GM19438 (cell line): Measurements from ENCODE around the gene ATP5F1E.

Experiments
- ATAC-seq: cut with Tn5 transposase; IDR thresholded peaks from one replicate; pipeline ENCODE4 v1.9.1; 2021; ENCODE audit warnings: low read depth; ENCODE audit not compliant: unreplicated experiment

Gene ATP5F1E

DNA sequence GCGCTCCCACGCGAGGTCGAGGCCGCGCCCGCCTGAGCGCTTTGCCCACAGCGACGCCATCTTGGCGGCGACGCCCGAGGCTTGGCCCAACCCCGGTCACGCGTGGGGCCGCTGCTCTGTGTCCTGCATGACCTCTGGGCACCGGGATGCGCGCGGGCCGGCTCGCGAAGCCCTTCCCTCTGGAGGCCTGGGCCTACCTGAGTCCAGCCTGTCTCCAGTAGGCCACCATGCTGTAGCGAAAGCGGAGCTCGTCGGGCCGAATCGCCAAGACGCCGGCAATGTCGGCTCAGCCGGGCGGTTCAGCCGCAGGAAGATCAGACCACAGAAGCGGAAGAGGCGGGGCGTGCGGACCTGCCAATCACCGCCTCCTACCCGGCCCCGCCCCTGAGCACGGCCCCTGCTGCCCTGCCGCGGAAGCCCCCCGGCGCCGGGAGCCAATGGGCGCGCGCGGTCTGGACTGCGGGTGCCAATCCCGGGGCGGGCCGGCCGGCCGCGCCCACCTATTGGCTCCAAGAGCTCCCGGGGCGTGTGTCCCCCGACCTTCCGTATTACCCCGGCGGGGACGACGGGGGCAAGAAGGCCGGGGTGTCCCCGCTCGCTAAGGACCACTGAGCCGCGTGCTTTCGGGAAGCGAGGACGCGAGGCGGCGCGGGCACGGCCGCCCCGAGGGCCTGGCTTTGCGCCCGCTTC is at the start of gene ATP5F1E:
ATP5F1E (minus strand) TSS at position 313 of the 690 bp plus-strand sequence; CDS start at position 229, 84 bp downstream.
- ATAC-seq, result peak; percentile 90

- ATAC-seq, result no peak
These were observed 48.9 kb upstream of the ATP5F1E start for GRCh38 chr20:59081036-59081435.

DNA sequence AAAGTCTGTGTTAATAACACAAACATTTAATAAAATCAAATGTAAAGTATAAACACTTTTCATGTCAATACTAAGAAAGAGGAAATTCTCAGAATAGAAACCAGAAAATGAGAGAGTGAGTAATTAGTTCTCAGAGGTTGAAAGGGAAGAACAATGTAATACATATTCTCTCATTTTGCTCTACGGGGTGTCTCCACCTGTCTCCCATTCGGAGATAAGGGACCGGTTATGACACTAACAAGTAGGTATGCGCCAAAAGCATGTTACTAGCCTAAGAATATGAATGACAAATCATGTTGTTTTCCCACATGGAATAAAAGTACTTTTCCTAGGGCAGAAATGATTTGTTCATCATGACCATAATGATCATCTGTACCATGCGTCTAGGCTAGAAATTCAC is 46.1 kb upstream of the ATP5F1E start:
- no peak for ATAC-seq

DNA sequence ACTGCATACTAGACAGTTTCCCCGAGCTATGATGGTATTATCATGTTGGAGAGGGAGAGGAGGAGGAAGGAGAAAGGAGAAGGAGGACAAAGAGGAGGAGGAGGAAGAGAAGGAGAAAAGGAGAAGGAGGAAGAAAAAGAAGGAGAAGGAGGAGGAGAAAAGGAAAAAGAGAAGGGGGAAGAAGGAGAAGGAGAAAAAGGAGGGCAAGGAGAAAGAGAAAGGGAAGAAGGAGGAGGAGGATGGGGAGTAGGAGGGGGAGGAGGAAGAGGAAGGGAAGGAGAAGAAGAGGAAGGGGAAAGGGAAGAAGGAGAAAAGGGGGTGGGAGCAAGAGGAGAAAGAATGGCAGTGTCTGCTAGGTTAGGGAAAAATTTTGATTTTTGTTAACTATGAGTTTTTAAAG is 45.6 kb upstream of the ATP5F1E start:
- ATAC-seq, result no peak

DNA sequence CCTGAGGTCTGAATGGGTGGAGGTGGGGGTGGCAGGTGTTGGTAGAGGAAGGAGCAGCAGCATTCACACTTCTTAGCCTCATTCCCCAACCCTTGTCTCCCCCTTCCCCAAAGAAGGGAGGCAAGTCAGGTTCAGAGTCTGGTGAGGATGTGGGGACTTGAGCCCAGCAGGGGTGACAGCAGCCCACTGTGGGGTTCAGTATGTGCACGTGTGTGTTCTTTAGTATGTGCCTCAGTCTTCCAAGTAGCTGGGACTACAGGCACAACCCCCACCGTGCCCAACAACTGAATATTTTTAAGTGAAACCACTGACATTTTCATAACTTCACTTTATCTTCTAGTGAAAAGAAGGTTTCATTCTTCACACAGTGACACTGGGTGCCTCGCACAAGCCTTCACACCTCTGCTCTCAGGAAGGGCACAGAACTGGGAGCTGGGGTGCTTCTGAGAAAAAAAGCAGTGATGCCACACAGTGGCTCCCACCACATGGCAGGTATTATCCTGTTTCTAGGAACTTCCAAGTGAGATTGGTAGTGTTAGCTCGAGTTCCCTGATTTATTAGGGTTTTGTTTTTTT is 43.9 kb upstream of the ATP5F1E start:
- no peak for ATAC-seq

DNA sequence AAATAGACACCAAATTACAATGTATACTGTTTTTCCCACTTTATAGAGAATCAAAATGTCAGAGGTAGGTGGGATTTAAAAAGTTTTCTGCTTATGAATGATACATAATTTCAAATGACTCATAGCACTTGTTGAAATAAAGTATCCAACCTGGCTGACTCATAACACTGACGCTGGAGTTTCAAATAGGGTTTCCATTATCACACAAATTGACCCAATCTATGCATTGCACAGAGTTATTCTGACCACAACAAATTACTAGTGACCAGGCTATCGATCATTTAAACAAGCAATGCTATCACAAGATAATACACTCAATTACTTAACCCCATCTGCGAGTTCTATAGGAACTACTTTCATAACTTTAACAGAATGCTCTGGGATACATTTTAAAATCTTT is 42.3 kb upstream of the ATP5F1E start:
- no peak for ATAC-seq

DNA sequence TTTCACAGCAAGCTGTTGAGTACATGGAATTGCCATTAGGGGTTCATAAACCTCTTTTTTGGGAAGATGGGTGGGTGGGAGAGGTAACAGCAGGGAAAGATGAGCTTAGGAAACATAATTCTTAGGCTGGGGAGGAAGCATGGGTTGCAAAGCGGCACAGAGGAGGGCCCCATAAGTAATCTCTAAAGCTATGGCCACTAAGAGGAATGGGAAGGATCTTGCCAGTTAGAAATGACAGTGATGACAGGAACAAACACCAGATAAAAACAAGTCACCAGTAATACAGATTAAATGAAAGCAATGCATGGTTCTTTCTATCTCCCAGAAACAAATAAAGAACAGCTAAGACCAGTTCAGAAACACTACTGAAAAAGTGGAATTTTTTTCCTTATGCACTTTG is 41.4 kb upstream of the ATP5F1E start:
- ATAC-seq, result no peak

- ATAC-seq, result no peak
These were observed 39.1 kb upstream of the ATP5F1E start for GRCh38 chr20:59071216-59071615.

DNA sequence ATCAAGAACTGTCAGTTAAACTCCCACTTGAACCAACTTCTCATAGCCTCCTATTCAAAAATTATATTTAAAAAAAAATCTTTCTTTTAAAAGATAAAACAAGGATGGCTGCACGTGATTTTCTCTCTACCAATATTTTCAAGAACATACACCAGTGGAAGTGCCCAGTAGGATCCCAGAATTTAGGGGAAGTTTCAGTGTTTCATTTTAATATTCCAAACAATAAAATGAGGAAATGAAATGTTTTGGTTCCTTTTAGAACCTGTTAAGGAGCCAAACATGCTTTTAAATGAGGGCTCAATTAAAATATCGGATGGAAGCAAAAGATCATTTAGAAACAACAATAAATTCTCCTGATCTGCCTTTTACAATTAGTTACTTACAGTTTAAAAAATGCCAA is 36.9 kb upstream of the ATP5F1E start:
- no peak for ATAC-seq

- no peak for ATAC-seq
These were observed 36.4 kb upstream of the ATP5F1E start for GRCh38 chr20:59068534-59068933.

GRCh38 chr20:59064214-59064722 is 32.1 kb upstream of the ATP5F1E start:
- no peak for ATAC-seq

DNA sequence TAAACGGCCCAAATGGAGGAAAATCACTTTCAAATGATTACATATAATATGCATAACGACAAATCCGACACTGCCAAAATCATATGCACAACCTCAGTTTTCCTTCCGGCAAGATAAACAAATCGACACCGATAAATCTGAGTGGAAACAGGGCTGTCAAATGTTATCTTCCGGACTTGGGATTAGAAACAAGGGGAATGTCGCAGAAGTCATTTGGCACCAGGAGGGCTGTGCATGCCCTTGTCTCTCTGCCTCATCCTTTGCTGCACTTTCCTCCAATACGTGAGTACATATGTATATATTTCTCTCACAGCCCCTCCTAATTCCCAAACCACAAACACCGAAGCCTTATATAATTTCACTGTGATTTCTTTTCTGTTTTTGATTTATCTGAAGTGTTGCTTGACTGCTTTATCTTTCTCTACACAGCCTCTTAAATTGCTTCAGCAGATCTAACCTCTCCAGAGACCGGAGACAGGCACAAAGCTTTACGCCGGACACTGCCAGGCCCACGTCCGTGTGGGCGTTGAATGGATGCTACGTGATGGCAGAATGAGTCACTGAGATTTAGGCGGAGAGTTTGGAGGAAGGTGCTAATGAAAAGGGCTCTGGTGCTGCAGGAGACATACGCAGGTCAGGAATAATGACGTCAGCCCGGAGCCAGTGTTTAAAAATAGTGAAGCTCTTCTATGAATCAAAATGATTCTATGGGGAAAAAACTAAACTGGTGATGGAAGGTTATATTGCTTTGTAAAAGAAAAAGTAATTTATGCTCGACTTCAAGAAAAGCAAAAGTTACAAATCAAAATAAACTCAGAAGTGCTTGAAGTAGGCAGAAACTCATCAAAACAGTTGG is 31.5 kb upstream of the ATP5F1E start:
- no peak for ATAC-seq

DNA sequence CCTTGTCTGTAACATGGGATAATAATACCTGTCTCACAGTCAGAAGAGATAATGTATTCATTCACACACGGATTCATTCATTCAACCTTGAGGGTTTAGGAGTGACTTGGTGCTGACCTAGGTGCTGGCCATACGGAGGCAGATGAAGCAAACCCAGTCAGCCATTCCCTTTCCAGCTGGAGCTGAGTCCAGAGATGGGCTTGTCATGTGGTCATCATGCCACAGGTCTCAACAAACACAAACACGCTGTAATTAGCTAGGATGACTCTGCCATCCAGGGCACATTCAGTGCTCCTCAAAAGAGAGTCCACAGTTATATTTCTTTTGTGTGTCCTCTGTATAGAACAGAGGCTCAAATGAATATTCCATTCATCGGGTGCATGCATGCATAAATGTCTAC is 29.9 kb upstream of the ATP5F1E start:
- no peak for ATAC-seq

GRCh38 chr20:59055302-59055701 is 23.2 kb upstream of the ATP5F1E start:
- ATAC-seq, result no peak

- no peak for ATAC-seq
These were observed 19.6 kb upstream of the ATP5F1E start for GRCh38 chr20:59051666-59052185.

GRCh38 chr20:59050437-59050836 is 18.3 kb upstream of the ATP5F1E start:
- ATAC-seq, result no peak

DNA sequence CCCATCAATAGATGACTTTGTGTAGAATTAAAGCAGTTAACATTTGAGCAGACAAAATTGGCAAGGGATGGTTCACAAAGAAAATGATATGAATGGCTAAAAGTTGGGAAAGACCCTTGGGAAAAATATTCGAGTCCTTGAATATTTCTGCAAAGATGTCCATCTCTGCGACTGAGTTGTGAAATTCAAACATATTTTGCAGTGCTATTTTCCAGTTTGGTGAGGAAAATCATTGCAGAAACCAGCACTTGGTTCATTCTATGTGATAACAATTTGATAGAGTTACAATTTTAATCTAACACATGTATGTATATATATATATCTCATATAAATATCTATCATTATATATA is 16.5 kb upstream of the ATP5F1E start:
- no peak for ATAC-seq

GRCh38 chr20:59047938-59048680 is 16.0 kb upstream of the ATP5F1E start:
- no peak for ATAC-seq

GRCh38 chr20:59046862-59047261 is 14.7 kb upstream of the ATP5F1E start:
- ATAC-seq, result no peak

DNA sequence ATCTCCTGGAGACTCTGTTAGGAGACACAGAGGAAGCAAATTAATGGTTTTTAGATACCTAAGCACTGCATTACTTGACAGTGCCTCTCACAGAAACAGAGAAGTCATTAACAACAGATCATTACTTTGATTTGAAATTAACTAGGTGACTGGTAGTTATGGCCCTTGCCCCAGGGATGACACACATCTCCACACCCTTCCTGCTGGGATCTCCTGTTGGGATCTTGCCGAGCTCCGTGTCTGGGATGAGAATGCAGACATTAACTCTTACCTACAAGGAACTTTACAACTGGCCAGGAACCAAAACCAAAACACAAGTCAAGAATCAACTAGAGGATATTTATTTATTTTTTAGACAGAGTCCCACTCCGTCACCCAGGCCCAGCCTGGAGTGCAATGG is 12.7 kb upstream of the ATP5F1E start:
- no peak for ATAC-seq

- no peak for ATAC-seq
These were observed 12.2 kb upstream of the ATP5F1E start for GRCh38 chr20:59044295-59044694.
